Measurements from ENCODE around the gene THBS2. TPM values are rescaled to one million over a fixed set of nuclear protein-coding genes. Genes with fewer than 3 reads are reported as not detected.

THBS2 gene
- total and polyA plus RNA-seq, 10 of the 15 experiments (the other 5 are each of a cell fraction or from before 2014, with no cell fraction given): 0.07 to 0.10 TPM; not detected in 8

- in situ Hi-C loops (cut with MboI) (no loop called here), intact Hi-C loops (cut with micrococcal nuclease; ENCODE audit: unreplicated experiment) (no loop called here)
- no peaks in the 10 kb centered on the region; the same call in 2 of the 3 replicates for H3K9me3 ChIP-seq (replicated peaks; ENCODE audit: control insufficient read depth, insufficient read depth, low read length)
- ATAC-seq (no peak), DNase-seq (ENCODE audit: low read depth, low spot score) (no peak), FAIRE-seq (no peak)
- H3K4me1 ChIP-seq (ENCODE audit: control insufficient read depth, insufficient read depth, low read length): no peaks in the 10 kb centered on the region
- CTCF ChIA-PET: no interaction called here
- no peak overlapping the region for H2AFZ ChIP-seq (ENCODE audit: control insufficient read depth, low read depth, low read length)
- H3K4me2 ChIP-seq (ENCODE audit: control insufficient read depth, insufficient read depth): no peak overlapping the region
- no TSS peak for BruUV-seq (replicated peaks)
- H3K36me3 ChIP-seq (ENCODE audit: control insufficient read depth in 2 of 2, insufficient read depth in 2 of 2, low read length in 1 of 2): no peaks in the 10 kb centered on the region
- SMC1A ChIA-PET (ENCODE audit: uncharacterized antibody, unreplicated experiment): no interaction called here
- no peaks in the 10 kb centered on the region for H3K79me2 ChIP-seq (ENCODE audit: control insufficient read depth, insufficient read depth, low read length)
- WGBS (ENCODE audit: insufficient coverage, insufficient replicate concordance, low lambda C conversion rate, missing lambda C conversion rate): 76% methylated on average over 10 of the region's 11 CpGs
- no peaks in the 10 kb centered on the region for H3K27me3 ChIP-seq (replicated peaks in 1 of 2; ENCODE audit: control insufficient read depth in 2 of 2, insufficient read depth in 2 of 2, low read length in 1 of 2)
- RAD21 ChIA-PET (ENCODE audit: unreplicated experiment): no interaction called here
- no peak overlapping the region for H3K4me3 ChIP-seq
- TF ChIP-seq IRF5 (IDR thresholded peaks at IDR 0.05; ENCODE audit: borderline replicate concordance) (no peak), NFIC (IDR thresholded peaks at IDR 0.05; ENCODE audit: low read depth, low read length) (no peak), NR2C2 (IDR thresholded peaks at IDR 0.05; ENCODE audit: borderline replicate concordance, control insufficient read depth, insufficient read length, low read depth) (no peak), RCOR1 (conservative IDR thresholded peaks at IDR 0.05; ENCODE audit: low read depth, low read length) (no peak), SIN3A (IDR thresholded peaks at IDR 0.05; ENCODE audit: low read depth, low read length) (no peak), SP1 (IDR thresholded peaks at IDR 0.05; ENCODE audit: low read depth, low read length) (no peak), CBX3 (IDR thresholded peaks at IDR 0.05; ENCODE audit: borderline replicate concordance, low read depth) (no peak), FOS (IDR thresholded peaks at IDR 0.05; ENCODE audit: borderline replicate concordance, extremely low read depth, insufficient read length) (no peak), BHLHE40 (IDR thresholded peaks at IDR 0.05; ENCODE audit: borderline replicate concordance in 1 of 2, low read depth in 2 of 2, low read length in 1 of 2) (no peak)
- TF ChIP-seq, protein P1, sequence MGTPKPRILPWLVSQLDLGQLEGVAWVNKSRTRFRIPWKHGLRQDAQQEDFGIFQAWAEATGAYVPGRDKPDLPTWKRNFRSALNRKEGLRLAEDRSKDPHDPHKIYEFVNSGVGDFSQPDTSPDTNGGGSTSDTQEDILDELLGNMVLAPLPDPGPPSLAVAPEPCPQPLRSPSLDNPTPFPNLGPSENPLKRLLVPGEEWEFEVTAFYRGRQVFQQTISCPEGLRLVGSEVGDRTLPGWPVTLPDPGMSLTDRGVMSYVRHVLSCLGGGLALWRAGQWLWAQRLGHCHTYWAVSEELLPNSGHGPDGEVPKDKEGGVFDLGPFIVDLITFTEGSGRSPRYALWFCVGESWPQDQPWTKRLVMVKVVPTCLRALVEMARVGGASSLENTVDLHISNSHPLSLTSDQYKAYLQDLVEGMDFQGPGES (IDR thresholded peaks at IDR 0.05): no peak
- TF ChIP-seq, protein P2, sequence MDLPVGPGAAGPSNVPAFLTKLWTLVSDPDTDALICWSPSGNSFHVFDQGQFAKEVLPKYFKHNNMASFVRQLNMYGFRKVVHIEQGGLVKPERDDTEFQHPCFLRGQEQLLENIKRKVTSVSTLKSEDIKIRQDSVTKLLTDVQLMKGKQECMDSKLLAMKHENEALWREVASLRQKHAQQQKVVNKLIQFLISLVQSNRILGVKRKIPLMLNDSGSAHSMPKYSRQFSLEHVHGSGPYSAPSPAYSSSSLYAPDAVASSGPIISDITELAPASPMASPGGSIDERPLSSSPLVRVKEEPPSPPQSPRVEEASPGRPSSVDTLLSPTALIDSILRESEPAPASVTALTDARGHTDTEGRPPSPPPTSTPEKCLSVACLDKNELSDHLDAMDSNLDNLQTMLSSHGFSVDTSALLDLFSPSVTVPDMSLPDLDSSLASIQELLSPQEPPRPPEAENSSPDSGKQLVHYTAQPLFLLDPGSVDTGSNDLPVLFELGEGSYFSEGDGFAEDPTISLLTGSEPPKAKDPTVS (IDR thresholded peaks at IDR 0.05; ENCODE audit: low read depth, low read length): no peak
- H3K27ac ChIP-seq (ENCODE audit: control insufficient read depth, insufficient read depth): no peak overlapping the region
- H4K20me1 ChIP-seq (ENCODE audit: control insufficient read depth, insufficient read depth): no peaks in the 10 kb centered on the region
- no peak overlapping the region for H3K9ac ChIP-seq (ENCODE audit: control insufficient read depth, insufficient read depth, low read length)
- POLR2A ChIA-PET: no interaction called here
Measured at GRCh38 chr6:169243186-169243585, 10.5 kb downstream of the THBS2 start.

All from GM12878 (cell line).